ENCODE measurements around the gene RGS16. TPM values are rescaled to one million over a fixed set of nuclear protein-coding genes. Genes with fewer than 3 reads are reported as not detected.

Gene RGS16
- total RNA-seq, 1 donor from 2014 or later = 1.2 TPM

GRCh38 chr1:182570611-182570970 lies 33.6 kb downstream of the RGS16 start:
- TF ChIP-seq POLR2AphosphoS5 (IDR thresholded peaks at IDR 0.05; ENCODE audit: insufficient read depth in 1 of 2, low read depth in 1 of 2) (peak in 1 of 2 donors; percentile 25), POLR2A (IDR thresholded peaks at IDR 0.05) (no peak), CTCF (IDR thresholded peaks at IDR 0.05) (no peak)
- DNase-seq (ENCODE audit: extremely low spot score in 2 of 2) = no peak
- Histone ChIP-seq H3K36me3 (peaks cover 0 to 22% of the 10 kb centered on the region in 2 donors), H3K4me1 (peaks cover 3% of the 10 kb centered on the region), H3K9me3 (no peaks in the 10 kb centered on the region), H3K27ac (no peak overlapping the region), H3K27me3 (no peaks in the 10 kb centered on the region), H3K4me3 (no peak overlapping the region)
- intact Hi-C loops (cut with DNase I) = no loop called here

GRCh38 chr1:182569939-182570610 lies 34.1 kb downstream of the RGS16 start:
- TF ChIP-seq POLR2AphosphoS5 (IDR thresholded peaks at IDR 0.05; ENCODE audit: insufficient read depth in 1 of 2, low read depth in 1 of 2) = no peak
- TF ChIP-seq POLR2A (IDR thresholded peaks at IDR 0.05) = no peak
- no peak for TF ChIP-seq CTCF (IDR thresholded peaks at IDR 0.05)
- intact Hi-C loops (cut with DNase I) = no loop called here

GRCh38 chr1:182568647-182569284 lies 35.4 kb downstream of the RGS16 start:
- Histone ChIP-seq H3K9me3 (no peaks in the 10 kb centered on the region), H3K27ac (no peak overlapping the region), H3K36me3 (peaks cover 0 to 7% of the 10 kb centered on the region in 2 donors), H3K4me1 (no peaks in the 10 kb centered on the region), H3K27me3 (no peaks in the 10 kb centered on the region), H3K4me3 (no peak overlapping the region)
- TF ChIP-seq POLR2AphosphoS5 (IDR thresholded peaks at IDR 0.05; ENCODE audit: insufficient read depth in 1 of 2, low read depth in 1 of 2) (no peak), POLR2A (IDR thresholded peaks at IDR 0.05) (no peak)
- DNase-seq (ENCODE audit: extremely low spot score in 2 of 2) = no peak
- intact Hi-C loops (cut with DNase I) = no loop called here

More at GRCh38 chr1:182569939-182570610, 34.1 kb downstream of the RGS16 start:
- Histone ChIP-seq H3K27ac (no peak overlapping the region), H3K9me3 (no peaks in the 10 kb centered on the region), H3K36me3 (peaks cover 0 to 18% of the 10 kb centered on the region in 2 donors), H3K4me3 (no peak overlapping the region), H3K4me1 (no peaks in the 10 kb centered on the region), H3K27me3 (no peaks in the 10 kb centered on the region)
- no peak for DNase-seq (ENCODE audit: extremely low spot score in 2 of 2)

- Histone ChIP-seq H3K4me3 (no peak overlapping the region), H3K9me3 (no peaks in the 10 kb centered on the region), H3K36me3 (no peaks in the 10 kb centered on the region), H3K4me1 (no peaks in the 10 kb centered on the region), H3K27ac (no peak overlapping the region), H3K27me3 (no peaks in the 10 kb centered on the region)
- no peak for DNase-seq (ENCODE audit: extremely low spot score in 2 of 2)
- intact Hi-C loops (cut with DNase I) = no loop called here
- TF ChIP-seq CTCF (IDR thresholded peaks at IDR 0.05) = no peak
- TF ChIP-seq POLR2A (IDR thresholded peaks at IDR 0.05) = no peak
- no peak for TF ChIP-seq POLR2AphosphoS5 (IDR thresholded peaks at IDR 0.05; ENCODE audit: insufficient read depth in 1 of 2, low read depth in 1 of 2)
Measured at GRCh38 chr1:182567629-182568028, 36.6 kb downstream of the RGS16 start.

GRCh38 chr1:182565537-182565936 lies 38.7 kb downstream of the RGS16 start:
- Histone ChIP-seq H3K9me3 (no peaks in the 10 kb centered on the region), H3K4me3 (no peak overlapping the region), H3K36me3 (no peaks in the 10 kb centered on the region), H3K27me3 (no peaks in the 10 kb centered on the region), H3K4me1 (no peaks in the 10 kb centered on the region), H3K27ac (no peak overlapping the region)
- TF ChIP-seq POLR2AphosphoS5 (IDR thresholded peaks at IDR 0.05; ENCODE audit: insufficient read depth in 1 of 2, low read depth in 1 of 2) = no peak
- TF ChIP-seq POLR2A (IDR thresholded peaks at IDR 0.05) = no peak
- no peak for TF ChIP-seq CTCF (IDR thresholded peaks at IDR 0.05)
- intact Hi-C loops (cut with DNase I) = no loop called here
- no peak for DNase-seq (ENCODE audit: extremely low spot score in 2 of 2)
